B cell (primary cell): ENCODE results near the gene PFDN2. TPM values are rescaled to one million over a fixed set of nuclear protein-coding genes. Genes with fewer than 3 reads are reported as not detected.

ENCODE experiments used
- ATAC-seq: fragments of 200-7000 bp; cut with Tn5 transposase; one replicate; pipeline ENCODE4 v1.10.0; 2021; ENCODE audit warnings: low read depth, mild to moderate bottlenecking, moderate number of reproducible peaks, moderate library complexity
- CTCF ChIA-PET: fragments of 350-600 bp; sonication (Branson Sonifier 250); formaldehyde crosslinking; loops from one replicate; lab custom pipeline; 2021; ENCODE audit warnings: antibody characterized with exemption, inconsistent platforms; lab: Charles Lee
- POLR2A ChIA-PET: fragments of 350-600 bp; sonication (Branson Sonifier 250); formaldehyde crosslinking; loops from one replicate; lab custom pipeline; 2021; ENCODE audit warnings: antibody characterized with exemption; lab: Charles Lee
- DNase-seq: peaks from one replicate; pipeline ENCODE4 v3.0.0; 2013
- H2AFZ ChIP-seq: 2 replicates; pipeline ENCODE4 v1.6.1; 2012; ENCODE audit warnings: mild to moderate bottlenecking, low read depth, low read length; ENCODE audit not compliant: insufficient read depth, poor library complexity, severe bottlenecking
- H3K27ac ChIP-seq, 2 donors: 1 replicate in 1 of 2; 2 replicates in 1 of 2; pipeline ENCODE4 v1.5.1; 2012 to 2013; ENCODE audit warnings: low read length in 2 of 2, mild to moderate bottlenecking in 2 of 2, moderate library complexity in 1 of 2
- H3K27me3 ChIP-seq, 4 experiments: fragments of 200-600 bp in 1 of 4; sonication (generic) in 1 of 4; replicated peaks in 1 of 4; 1 replicate in 2 of 4; 2 replicates in 2 of 4; pipeline versions ENCODE4 v1.6.1 to v1.7.0; 2013 to 2016; ENCODE audit warnings: low read length in 3 of 4, mild to moderate bottlenecking in 2 of 4, mixed read lengths in 1 of 4, moderate library complexity in 1 of 4; ENCODE audit not compliant: insufficient read depth in 4 of 4, control insufficient read depth in 3 of 4; ENCODE audit errors: control extremely low read depth in 1 of 4
- H3K36me3 ChIP-seq, 2 experiments: replicated peaks in 1 of 2; 1 replicate in 1 of 2; 2 replicates in 1 of 2; pipeline versions ENCODE4 v1.6.1 to v1.7.1; 2013; ENCODE audit warnings: low read length in 1 of 2; ENCODE audit not compliant: insufficient read depth in 2 of 2, control insufficient read depth in 1 of 2; ENCODE audit errors: control extremely low read depth in 1 of 2, extremely low read depth in 1 of 2
- H3K4me1 ChIP-seq, 2 donors: fragments of 200-600 bp in 1 of 2; sonication (generic) in 1 of 2; 1 replicate in 1 of 2; 2 replicates in 1 of 2; pipeline versions ENCODE4 v1.5.1 to v1.6.1; 2013 to 2017; ENCODE audit warnings: low read length in 2 of 2; ENCODE audit not compliant: control insufficient read depth in 2 of 2, insufficient read depth in 2 of 2
- H3K4me2 ChIP-seq: replicated peaks from 2 replicates; pipeline ENCODE3; 2012; ENCODE audit warnings: mild to moderate bottlenecking, low read depth, low read length; ENCODE audit not compliant: poor library complexity, severe bottlenecking
- H3K4me3 ChIP-seq, 5 experiments: fragments of 200-600 bp in 1 of 5; sonication (generic) in 1 of 5; 1 replicate in 3 of 5; 2 replicates in 2 of 5; pipeline versions ENCODE4 v1.5.1 to v1.7.0; 2011 to 2016; ENCODE audit warnings: low read length in 4 of 5, mild to moderate bottlenecking in 4 of 5, low read depth in 2 of 5, control low read depth in 1 of 5, moderate library complexity in 1 of 5; ENCODE audit not compliant: insufficient read depth in 1 of 5; ENCODE audit errors: control extremely low read depth in 1 of 5, extremely low read depth in 1 of 5
- H3K79me2 ChIP-seq: fragments of 200-600 bp; sonication (generic); one replicate; pipeline ENCODE4 v1.6.0; 2016; ENCODE audit warnings: low read length; ENCODE audit not compliant: control insufficient read depth, insufficient read depth
- H3K9ac ChIP-seq: fragments of 200-600 bp; sonication (generic); 2 replicates; pipeline ENCODE4 v1.6.1; 2017; ENCODE audit warnings: mild to moderate bottlenecking, low read length, moderate library complexity
- H3K9me3 ChIP-seq, 3 donors: one replicate each; pipeline versions ENCODE4 v1.6.1 to v1.7.1; 2013; ENCODE audit warnings: low read length in 2 of 3; ENCODE audit not compliant: control insufficient read depth in 2 of 3, insufficient read depth in 1 of 3; ENCODE audit errors: control extremely low read depth in 1 of 3
- H4K20me1 ChIP-seq: 2 replicates; pipeline ENCODE4 v1.6.0; 2012; ENCODE audit warnings: mild to moderate bottlenecking, low read length; ENCODE audit not compliant: insufficient read depth, control insufficient read depth, poor library complexity, severe bottlenecking
- H3K27ac Mint-ChIP-seq: one replicate; pipeline ENCODE4 v1.8.0; 2021; ENCODE audit warnings: mixed read lengths
- H3K27me3 Mint-ChIP-seq: one replicate; pipeline ENCODE4 v1.8.0; 2021; ENCODE audit warnings: mixed read lengths
- H3K4me1 Mint-ChIP-seq: one replicate; pipeline ENCODE4 v1.8.0; 2021; ENCODE audit warnings: mixed read lengths
- H3K4me3 Mint-ChIP-seq: one replicate; pipeline ENCODE4 v1.8.0; 2021; ENCODE audit warnings: mixed read lengths
- H3K9me3 Mint-ChIP-seq: one replicate; pipeline ENCODE4 v1.8.0; 2022; ENCODE audit warnings: mixed read lengths; ENCODE audit not compliant: insufficient read depth
- EZH2 ChIP-seq: IDR thresholded peaks from 2 replicates; pipeline ENCODE4 v1.6.1; 2012; ENCODE audit warnings: borderline replicate concordance, low read depth, mild to moderate bottlenecking, moderate library complexity, low read length; ENCODE audit not compliant: insufficient read depth, poor library complexity, severe bottlenecking
- WGBS: methylation state at CpG from one replicate; pipeline ENCODE4 v1.1.5; 2013; ENCODE audit warnings: missing lambda C conversion rate; ENCODE audit not compliant: insufficient coverage; 5-methylcytosine and 5-hydroxymethylcytosine counted together
- intact Hi-C: fragments of 100-400 bp; cut with micrococcal nuclease; formaldehyde crosslinking; loops from one replicate; pipeline ENCODE4 v1.10.0; 2022
- polyA plus RNA-seq: library from polyadenylated mRNA; depleted of rRNA; stranded (reverse); fragments of >200 nt; gene quantifications from 2 replicates; pipeline ENCODE4 v1.2.3, GENCODE V29; 2012
- total RNA-seq, 2 donors: library from RNA; stranded (reverse); fragments of 120-200 nt in 1 of 2; gene quantifications; 1 replicate in 1 of 2; 2 replicates in 1 of 2; pipeline versions ENCODE4 v1.2.3 to v1.2.4, GENCODE V29; 2013 to 2022
- TF ChIP-seq, protein P1 (sequence below): fragments of 200-600 bp; IDR thresholded peaks from one replicate; pipeline ENCODE4 v1.8.0; 2022; ENCODE audit warnings: antibody characterized with exemption, mild to moderate bottlenecking

PFDN2 gene
- total and polyA plus RNA-seq, 2 donors (not counting 1 experiment from before 2014, with no cell fraction given): 29.9 to 43.2 TPM

DNA sequence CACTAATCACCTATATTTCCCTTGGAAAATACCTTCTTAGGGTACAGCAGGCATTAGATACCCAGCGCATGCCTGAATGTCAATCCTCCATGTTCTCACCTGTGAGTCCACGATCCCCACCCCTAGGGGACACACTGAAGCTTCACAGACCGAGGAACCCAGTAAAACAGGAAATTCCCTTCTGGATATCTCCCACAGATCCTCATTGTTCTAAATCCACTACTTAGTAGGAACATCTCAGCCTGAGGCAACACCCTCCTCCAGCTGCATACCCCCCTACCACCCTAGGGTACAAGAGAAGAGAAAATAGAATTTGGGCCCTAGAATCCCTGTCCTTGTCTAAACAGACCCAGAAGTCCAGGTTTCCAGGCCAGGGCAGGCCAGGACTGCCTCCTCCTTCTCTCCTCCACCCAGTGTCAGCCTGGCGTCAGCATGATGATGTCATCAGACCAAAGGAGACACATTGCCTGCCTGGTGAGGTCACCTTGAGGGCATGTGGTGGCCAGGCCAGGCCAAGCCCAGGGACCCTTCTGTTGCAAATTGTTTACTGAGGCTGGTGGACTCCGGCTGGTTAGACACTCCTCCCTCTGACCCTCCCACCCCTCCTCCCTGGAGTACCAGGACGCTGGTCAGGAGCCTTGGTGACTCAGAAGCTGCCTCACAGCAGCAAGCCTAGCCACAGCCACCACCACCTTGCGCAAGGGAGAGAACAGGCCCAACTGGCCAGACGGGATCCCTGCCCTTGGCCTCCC, 34.7 kb downstream of the PFDN2 start:
- DNase-seq (no peak), ATAC-seq (no peak)
- no peaks in the 10 kb centered on the region for H3K9me3 Mint-ChIP-seq

DNA sequence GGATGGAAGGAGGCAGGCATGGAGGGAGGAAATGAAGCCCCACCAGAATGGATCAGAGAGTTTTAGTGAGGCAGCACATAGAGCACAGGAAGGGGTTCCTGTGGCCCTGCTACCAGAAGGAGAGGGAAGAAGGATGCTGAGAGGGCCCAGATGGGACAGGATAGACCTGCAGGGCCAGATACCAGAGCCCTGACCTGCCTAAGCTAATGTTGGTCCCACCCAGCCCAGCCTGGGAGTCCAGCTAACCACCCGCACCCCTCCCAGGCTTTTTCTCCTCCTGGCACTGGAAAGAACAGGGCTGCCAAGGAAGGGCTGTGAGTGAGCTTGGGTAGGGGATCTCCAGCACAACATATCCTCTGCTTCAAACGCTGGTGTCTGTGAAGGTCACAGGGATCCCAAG, 35.4 kb downstream of the PFDN2 start:
- Mint-ChIP-seq H3K27me3 (peaks cover 7% of the 10 kb centered on the region), H3K4me1 (no peaks in the 10 kb centered on the region), H3K4me3 (no peak overlapping the region), H3K9me3 (no peaks in the 10 kb centered on the region), H3K27ac (no peak overlapping the region)
- Histone ChIP-seq H3K4me1 (no peaks in the 10 kb centered on the region), H2AFZ (no peak overlapping the region), H3K27ac (no peak overlapping the region), H3K9ac (no peak overlapping the region), H3K36me3 (no peaks in the 10 kb centered on the region), H4K20me1 (no peaks in the 10 kb centered on the region), H3K79me2 (no peaks in the 10 kb centered on the region), H3K4me2 (no peak overlapping the region), H3K9me3 (no peaks in the 10 kb centered on the region), H3K27me3 (no peaks in the 10 kb centered on the region), H3K4me3 (no peak overlapping the region)
- ChIA-PET CTCF (interaction anchor here (1.1 kb wide), 1 partner anchor 15 kb away, joined by 5 read pairs; the partner anchor contains the start of gene KLHDC9), POLR2A (no interaction called here)
- 78% methylated on average over 1 of the region's 2 CpGs for WGBS
- intact Hi-C loops: no loop called here
- no peak for ATAC-seq
- DNase-seq: no peak
- TF ChIP-seq EZH2: no peak
- TF ChIP-seq, protein P1, sequence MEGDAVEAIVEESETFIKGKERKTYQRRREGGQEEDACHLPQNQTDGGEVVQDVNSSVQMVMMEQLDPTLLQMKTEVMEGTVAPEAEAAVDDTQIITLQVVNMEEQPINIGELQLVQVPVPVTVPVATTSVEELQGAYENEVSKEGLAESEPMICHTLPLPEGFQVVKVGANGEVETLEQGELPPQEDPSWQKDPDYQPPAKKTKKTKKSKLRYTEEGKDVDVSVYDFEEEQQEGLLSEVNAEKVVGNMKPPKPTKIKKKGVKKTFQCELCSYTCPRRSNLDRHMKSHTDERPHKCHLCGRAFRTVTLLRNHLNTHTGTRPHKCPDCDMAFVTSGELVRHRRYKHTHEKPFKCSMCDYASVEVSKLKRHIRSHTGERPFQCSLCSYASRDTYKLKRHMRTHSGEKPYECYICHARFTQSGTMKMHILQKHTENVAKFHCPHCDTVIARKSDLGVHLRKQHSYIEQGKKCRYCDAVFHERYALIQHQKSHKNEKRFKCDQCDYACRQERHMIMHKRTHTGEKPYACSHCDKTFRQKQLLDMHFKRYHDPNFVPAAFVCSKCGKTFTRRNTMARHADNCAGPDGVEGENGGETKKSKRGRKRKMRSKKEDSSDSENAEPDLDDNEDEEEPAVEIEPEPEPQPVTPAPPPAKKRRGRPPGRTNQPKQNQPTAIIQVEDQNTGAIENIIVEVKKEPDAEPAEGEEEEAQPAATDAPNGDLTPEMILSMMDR: no peak

More for the DNA sequence above, 34.7 kb downstream of the PFDN2 start:
- no peaks in the 10 kb centered on the region for H3K4me1 ChIP-seq
- TF ChIP-seq EZH2: no peak
- TF ChIP-seq, protein P1: no peak
- no peaks in the 10 kb centered on the region for H3K27me3 ChIP-seq
- no peak overlapping the region for H2AFZ ChIP-seq
- H3K27ac ChIP-seq: no peak overlapping the region
- H3K4me3 Mint-ChIP-seq: no peak overlapping the region
- peaks cover 7% of the 10 kb centered on the region for H3K27me3 Mint-ChIP-seq
- no peaks in the 10 kb centered on the region for H3K9me3 ChIP-seq
- WGBS: 91% methylated on average over 8 of the region's 8 CpGs
- no peak overlapping the region for H3K4me2 ChIP-seq
- CTCF ChIA-PET: interaction anchor here (1.1 kb wide), 1 partner anchor 14 kb away, joined by 5 read pairs; the partner anchor contains the start of gene KLHDC9
- no peaks in the 10 kb centered on the region for H4K20me1 ChIP-seq
- H3K79me2 ChIP-seq: no peaks in the 10 kb centered on the region
- intact Hi-C loops: no loop called here
- POLR2A ChIA-PET: no interaction called here
- no peak overlapping the region for H3K27ac Mint-ChIP-seq
- no peak overlapping the region for H3K9ac ChIP-seq
- no peak overlapping the region for H3K4me3 ChIP-seq
- H3K36me3 ChIP-seq: no peaks in the 10 kb centered on the region
- H3K4me1 Mint-ChIP-seq: no peaks in the 10 kb centered on the region
